Sigmoid colon (tissue), 7 donors: Measurements from ENCODE around the gene PTPRN. TPM values are rescaled to one million over a fixed set of nuclear protein-coding genes. Genes with fewer than 3 reads are reported as not detected.
A peak's percentile ranks its signal among the peaks of the same experiment; 100 is the strongest.

Experiments used
- DNase-seq: peaks from one replicate; pipeline ENCODE4 v3.0.0-alpha.2; 2019
- H3K27ac ChIP-seq, 4 donors: fragments of 200-600 bp; sonication (generic); one replicate each; pipeline ENCODE4 v1.5.1; 2016 to 2019; ENCODE audit warnings: mild to moderate bottlenecking in 1 of 4
- H3K27me3 ChIP-seq, 3 donors: fragments of 200-600 bp; sonication (generic); one replicate each; pipeline ENCODE4 v1.5.1; 2019; ENCODE audit warnings: mild to moderate bottlenecking in 1 of 3
- H3K36me3 ChIP-seq, 4 donors: fragments of 200-600 bp; sonication (generic); one replicate each; pipeline ENCODE4 v1.5.1; 2016 to 2019
- H3K4me1 ChIP-seq, 4 donors: fragments of 200-600 bp; sonication (generic); one replicate each; pipeline ENCODE4 v1.5.1; 2017 to 2019
- H3K4me3 ChIP-seq, 4 donors: fragments of 200-600 bp; sonication (generic); one replicate each; pipeline ENCODE4 v1.5.1; 2017 to 2019; ENCODE audit warnings: mild to moderate bottlenecking in 2 of 4, moderate library complexity in 1 of 4
- H3K9me3 ChIP-seq, 4 donors: fragments of 200-600 bp in 3 of 4; sonication (generic) in 3 of 4; one replicate each; pipeline versions ENCODE4 v1.5.1 to v1.6.1; 2013 to 2019
- CTCF ChIP-seq, 4 experiments: fragments of 450-650 bp in 3 of 4; fragments of 200-600 bp in 1 of 4; IDR thresholded peaks; one replicate each; pipeline ENCODE4 v1.5.1; 2016 to 2019; ENCODE audit warnings: antibody characterized with exemption in 4 of 4, mild to moderate bottlenecking in 3 of 4, moderate library complexity in 2 of 4
- EP300 ChIP-seq, 4 donors: sonication (generic); formaldehyde crosslinking; IDR thresholded peaks; one replicate each; pipeline ENCODE4 v1.6.1; 2017; ENCODE audit warnings: antibody characterized with exemption in 4 of 4
- POLR2A ChIP-seq, 2 donors: fragments of 450-650 bp; IDR thresholded peaks; one replicate each; pipeline ENCODE4 v1.6.1; 2016; ENCODE audit warnings: antibody characterized with exemption in 2 of 2, mild to moderate bottlenecking in 2 of 2, moderate library complexity in 2 of 2
- POLR2AphosphoS5 ChIP-seq, 4 donors: sonication (generic); formaldehyde crosslinking; IDR thresholded peaks; one replicate each; pipeline ENCODE4 v1.6.1; 2017; ENCODE audit warnings: antibody characterized with exemption in 4 of 4
- WGBS, 2 donors: extraction: QIAGEN DNeasy Blood & Tissue Kit; methylation state at CpG; one replicate each; pipeline ENCODE4 v1.1.7; 2013; 5-methylcytosine and 5-hydroxymethylcytosine counted together
- intact Hi-C: fragments of 100-400 bp; cut with DNase I; formaldehyde crosslinking; loops from one replicate; pipeline ENCODE4 v1.15.1; 2023
- polyA plus RNA-seq, 3 donors: library from polyadenylated mRNA; stranded (reverse); fragments of 200-250 nt; gene quantifications; one replicate each; pipeline ENCODE4 v1.2.3, GENCODE V29; 2013
- total RNA-seq, 4 donors: library from RNA; depleted of rRNA; stranded (reverse); fragments of >200 nt; gene quantifications; one replicate each; pipeline ENCODE4 v1.1.0, GENCODE V29; 2016
- donor health status: healthy with polysubstance abuse.
- donor health status: Bipolar disorder and iron deficiency.
- donor health status: healthy.

Gene PTPRN
- total and polyA plus RNA-seq, 7 donors = 1.2 to 8.8 (median 7.8) TPM; not detected in 2

GRCh38 chr2:219250049-219250781 is 59.0 kb downstream of the PTPRN start:
- Histone ChIP-seq H3K4me3 (no peak overlapping the region), H3K27me3 (no peaks in the 10 kb centered on the region), H3K9me3 (no peaks in the 10 kb centered on the region), H3K4me1 (peaks cover 0 to 73% (median 69%) of the 10 kb centered on the region in 4 donors), H3K36me3 (peaks cover 0 to 40% (median 8%) of the 10 kb centered on the region in 4 donors), H3K27ac (peak overlapping the region; percentile 79 to 87 (median 82))
- TF ChIP-seq CTCF (IDR thresholded peaks at IDR 0.05) (no peak), POLR2AphosphoS5 (IDR thresholded peaks at IDR 0.05) (no peak), EP300 (IDR thresholded peaks at IDR 0.05) (no peak), POLR2A (IDR thresholded peaks at IDR 0.05) (no peak)
- no peak for DNase-seq
- 48 to 75% methylated on average over 22 of the region's 22 CpGs for WGBS, 2 donors
- intact Hi-C loops = loop anchor here (5.0 kb wide), 1 partner anchor 33 kb away; the partner anchor contains the start of gene ABCB6

GRCh38 chr2:219249203-219249980 is 59.8 kb downstream of the PTPRN start:
- no peaks in the 10 kb centered on the region for H3K27me3 ChIP-seq
- no peaks in the 10 kb centered on the region for H3K9me3 ChIP-seq
- WGBS, 2 donors = 4 to 9% methylated on average over 7 of the region's 7 CpGs
- H3K4me1 ChIP-seq = peaks cover 0 to 74% (median 72%) of the 10 kb centered on the region in 4 donors
- DNase-seq = peak; percentile 91
- TF ChIP-seq CTCF (IDR thresholded peaks at IDR 0.05) (no peak), POLR2AphosphoS5 (IDR thresholded peaks at IDR 0.05) (peak; percentile 51 to 76 (median 68)), POLR2A (IDR thresholded peaks at IDR 0.05) (no peak)
- intact Hi-C loops = no loop called here
- no peak overlapping the region for H3K4me3 ChIP-seq
- H3K36me3 ChIP-seq = peaks cover 0 to 40% (median 8%) of the 10 kb centered on the region in 4 donors
- H3K27ac ChIP-seq = peak overlapping the region; percentile 79 to 87 (median 82)

GRCh38 chr2:219248845-219249202 is 60.4 kb downstream of the PTPRN start:
- TF ChIP-seq EP300 (IDR thresholded peaks at IDR 0.05) (no peak), POLR2A (IDR thresholded peaks at IDR 0.05) (no peak), POLR2AphosphoS5 (IDR thresholded peaks at IDR 0.05) (no peak), CTCF (IDR thresholded peaks at IDR 0.05) (no peak)
- peak overlapping the region; percentile 79 to 87 (median 82) for H3K27ac ChIP-seq
- H3K9me3 ChIP-seq = no peaks in the 10 kb centered on the region
- WGBS, 2 donors = 23 to 63% methylated on average over 2 of the region's 2 CpGs
- no peak for DNase-seq
- no peak overlapping the region for H3K4me3 ChIP-seq
- H3K4me1 ChIP-seq = peaks cover 0 to 72% (median 69%) of the 10 kb centered on the region in 4 donors
- intact Hi-C loops = no loop called here
- H3K27me3 ChIP-seq = no peaks in the 10 kb centered on the region
- H3K36me3 ChIP-seq = peaks cover 0 to 40% (median 8%) of the 10 kb centered on the region in 4 donors

GRCh38 chr2:219247678-219248642 is 61.2 kb downstream of the PTPRN start:
- intact Hi-C loops = no loop called here
- Histone ChIP-seq H3K9me3 (no peaks in the 10 kb centered on the region), H3K27ac (peak overlapping the region; percentile 79 to 87 (median 82)), H3K4me1 (peaks cover 0 to 67% (median 65%) of the 10 kb centered on the region in 4 donors), H3K4me3 (no peak overlapping the region), H3K36me3 (peaks cover 0 to 40% (median 8%) of the 10 kb centered on the region in 4 donors), H3K27me3 (no peaks in the 10 kb centered on the region)
- 72 to 86% methylated on average over 17 of the region's 17 CpGs for WGBS, 2 donors
- DNase-seq = no peak
- TF ChIP-seq POLR2A (IDR thresholded peaks at IDR 0.05) (no peak), CTCF (IDR thresholded peaks at IDR 0.05) (no peak), POLR2AphosphoS5 (IDR thresholded peaks at IDR 0.05) (no peak), EP300 (IDR thresholded peaks at IDR 0.05) (no peak)
